Inferior parietal cortex (tissue), 1 donor: Measurements from ENCODE around the gene WDR7.
A peak's percentile ranks its signal among the peaks of the same experiment; 100 is the strongest.

Experiments used
- DNase-seq: peaks from one replicate; pipeline ENCODE4 v3.0.0-alpha.2; 2016; ENCODE audit errors: extremely low spot score

The WDR7 gene

DNA sequence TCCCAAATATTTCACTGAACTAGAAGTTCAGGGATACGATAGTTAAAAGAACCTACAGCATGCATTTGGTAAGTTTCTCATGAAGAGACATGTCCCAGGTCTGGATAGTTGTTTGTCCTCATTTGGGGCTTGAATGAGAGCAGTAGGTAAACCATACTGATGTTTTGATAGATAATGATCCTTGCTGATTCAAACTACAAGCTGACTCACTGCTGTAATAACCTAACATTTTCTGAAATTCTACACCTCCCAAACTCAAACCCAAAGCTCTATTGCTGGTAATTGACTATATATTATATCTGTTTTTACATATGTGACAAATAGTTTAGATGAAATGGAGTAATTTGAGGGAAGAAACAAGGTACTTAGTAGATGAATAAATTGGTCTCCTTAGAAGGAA lies 341.6 kb downstream of the WDR7 start:
- no peak for DNase-seq

DNA sequence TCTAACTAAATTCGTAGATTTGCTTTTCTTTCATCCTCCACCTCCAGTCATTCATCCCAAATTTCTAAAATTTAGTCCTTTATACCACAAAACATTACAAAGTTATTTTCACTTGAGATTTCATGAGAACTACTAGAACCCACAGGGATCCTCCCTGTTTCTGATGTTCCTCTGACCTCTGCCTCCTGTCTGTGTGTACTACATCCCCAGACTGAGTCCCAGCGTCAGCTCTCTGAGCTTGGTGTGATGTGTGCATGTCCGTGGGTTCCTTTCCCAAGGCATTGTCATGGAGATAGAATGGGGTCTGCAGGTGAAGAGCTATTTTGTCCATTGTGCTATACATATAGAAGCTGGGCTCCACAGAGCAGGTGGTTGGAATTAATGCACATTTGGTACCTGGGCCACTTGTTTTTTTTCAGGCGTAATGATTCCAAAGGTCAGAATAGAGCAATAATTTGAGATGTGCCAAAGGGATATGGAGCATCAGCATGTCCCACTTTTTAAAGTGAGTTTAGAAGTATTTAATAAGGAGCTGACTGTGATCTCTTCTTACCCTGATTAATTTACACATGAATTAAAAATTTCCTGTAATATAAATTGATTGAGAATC lies 344.5 kb downstream of the WDR7 start:
- no peak for DNase-seq

DNA sequence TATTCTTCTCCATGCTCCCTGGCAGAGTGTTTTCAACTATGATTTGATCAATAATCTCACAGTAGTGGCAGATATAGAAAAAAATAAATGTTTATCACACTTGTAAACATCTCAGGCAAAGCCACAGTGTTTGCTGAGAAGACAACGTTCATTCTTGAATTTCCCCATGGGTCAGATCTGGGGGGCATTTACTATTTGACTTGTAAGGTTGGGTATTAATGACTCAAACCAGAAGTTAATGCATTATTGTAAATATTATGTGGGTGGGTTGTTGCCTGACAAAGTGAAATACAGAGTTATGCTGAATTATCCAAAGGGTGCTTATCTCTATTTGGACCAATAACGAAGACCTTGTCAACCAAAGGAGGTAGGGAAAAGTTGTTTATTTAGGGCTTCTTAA lies 346.0 kb downstream of the WDR7 start:
- no peak for DNase-seq

DNA sequence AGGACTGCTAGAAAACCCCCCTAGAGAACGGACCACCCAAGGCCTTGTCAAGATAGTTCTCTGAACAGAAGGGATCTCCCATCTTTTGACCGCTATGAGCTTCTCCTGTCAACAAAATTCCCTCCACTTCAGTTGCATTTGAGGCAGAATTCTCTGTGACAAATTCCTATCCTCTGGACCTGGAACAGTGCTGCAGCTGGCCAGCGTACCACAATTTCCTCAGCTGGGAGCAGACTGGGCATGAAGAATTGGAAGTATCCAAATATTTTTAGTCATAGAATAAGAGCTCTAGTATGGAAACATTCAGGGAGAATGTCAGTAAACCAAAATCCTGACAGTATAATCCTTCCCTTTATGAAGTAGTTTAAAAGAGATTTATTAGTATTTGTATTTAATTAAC lies 348.7 kb downstream of the WDR7 start:
- no peak for DNase-seq

DNA sequence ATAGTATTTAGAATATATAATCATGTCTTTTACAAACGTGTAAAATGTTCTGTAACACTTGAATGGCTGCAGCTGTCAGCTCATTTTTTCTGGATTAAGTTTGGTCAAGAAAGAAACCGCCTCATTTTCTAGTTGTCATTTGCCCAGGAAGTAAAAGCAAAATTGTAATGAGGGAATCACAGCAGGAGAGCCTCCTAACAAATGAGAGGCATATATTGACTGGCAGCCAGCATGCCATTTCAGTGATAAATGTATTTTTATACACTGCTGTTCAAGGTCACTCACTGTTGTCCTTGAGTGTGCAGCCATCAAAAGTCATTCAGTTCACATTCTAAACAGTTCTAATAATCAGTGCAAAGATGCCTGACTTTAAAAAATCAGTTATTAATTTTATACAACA lies 351.5 kb downstream of the WDR7 start:
- DNase-seq = no peak

DNA sequence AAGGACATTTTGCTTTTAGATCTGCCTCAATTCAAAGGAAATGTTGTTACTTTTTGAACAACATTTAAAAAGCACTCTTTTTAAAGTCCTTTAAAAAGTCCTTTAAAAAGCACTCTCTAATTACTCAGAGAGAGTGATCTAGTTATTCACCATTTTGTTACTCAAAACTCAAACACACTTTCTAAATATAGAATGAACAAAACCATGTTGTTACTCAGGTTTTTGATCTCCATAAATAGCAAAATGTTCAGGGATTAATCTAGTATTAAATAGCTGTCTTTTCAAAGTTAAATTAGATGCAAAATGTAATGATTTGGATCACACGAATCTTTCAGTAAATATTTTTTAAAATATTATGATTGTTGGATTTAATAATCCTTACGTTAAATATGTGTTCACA lies 352.2 kb downstream of the WDR7 start:
- no peak for DNase-seq

DNA sequence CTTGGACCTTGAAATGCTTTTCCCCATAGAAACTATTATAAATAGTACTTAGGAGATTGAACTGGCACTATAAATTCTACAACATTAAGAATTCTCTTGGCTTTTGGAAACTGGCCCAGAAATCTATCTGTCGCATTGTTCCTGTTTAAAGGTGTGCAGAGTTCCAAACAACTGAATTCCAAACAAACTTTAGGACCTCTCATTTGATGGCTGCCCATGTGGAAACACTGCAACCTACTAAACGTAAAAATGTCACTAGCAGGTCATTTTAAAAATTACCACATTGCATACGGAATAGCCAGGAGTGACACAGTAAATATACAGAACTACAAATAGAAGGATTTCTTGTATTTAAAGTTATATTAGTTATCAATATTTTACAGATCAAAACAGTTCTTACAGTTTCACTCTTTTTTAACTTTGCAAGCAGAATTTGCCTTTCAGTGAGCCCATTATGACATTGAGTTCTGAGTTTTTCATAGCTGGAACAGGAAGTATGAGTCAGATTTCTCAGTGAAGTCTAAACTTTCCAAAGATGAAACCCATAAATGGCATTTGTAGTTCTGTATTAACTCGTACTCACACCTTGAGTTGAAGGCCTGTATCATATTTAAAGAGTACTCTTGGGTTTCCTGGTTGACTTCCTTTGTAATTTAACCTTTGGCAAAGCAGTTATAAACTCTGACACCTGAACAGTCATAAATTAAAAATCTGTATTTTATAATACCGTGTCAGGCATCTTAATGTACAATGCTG lies 353.4 kb downstream of the WDR7 start:
- DNase-seq = no peak

DNA sequence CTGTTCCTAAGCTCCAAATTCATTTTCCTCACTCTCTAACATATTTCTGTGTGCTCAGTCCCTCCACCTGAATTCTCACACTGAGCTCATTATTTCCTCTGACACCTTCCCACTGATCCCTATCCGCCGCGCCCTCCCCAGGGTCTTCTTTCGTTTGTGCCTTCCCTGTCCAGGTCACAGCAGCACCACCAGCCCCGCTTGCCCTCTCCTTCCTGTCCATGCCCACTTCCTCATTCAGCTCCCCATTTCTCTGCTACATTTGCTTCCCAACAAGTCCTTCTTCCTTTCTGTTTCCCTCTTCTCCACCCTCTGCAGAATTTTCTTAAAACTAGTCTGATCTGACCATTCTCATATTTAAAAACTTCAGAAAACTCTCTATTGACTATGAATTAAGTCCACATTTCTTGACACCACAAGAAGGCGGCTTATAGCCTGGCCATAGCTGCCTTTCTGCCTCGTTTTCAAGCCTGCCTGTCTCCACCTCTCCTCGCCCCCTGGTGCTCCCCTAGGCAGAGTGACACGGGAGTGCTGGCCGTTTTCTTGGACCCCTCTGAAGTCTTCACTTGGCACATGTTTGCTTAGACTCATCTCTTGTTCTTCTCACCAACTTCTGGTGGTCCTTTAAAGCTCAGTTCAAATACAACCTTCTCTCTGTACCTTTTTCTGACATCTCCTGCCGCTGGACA lies 357.0 kb downstream of the WDR7 start:
- no peak for DNase-seq

DNA sequence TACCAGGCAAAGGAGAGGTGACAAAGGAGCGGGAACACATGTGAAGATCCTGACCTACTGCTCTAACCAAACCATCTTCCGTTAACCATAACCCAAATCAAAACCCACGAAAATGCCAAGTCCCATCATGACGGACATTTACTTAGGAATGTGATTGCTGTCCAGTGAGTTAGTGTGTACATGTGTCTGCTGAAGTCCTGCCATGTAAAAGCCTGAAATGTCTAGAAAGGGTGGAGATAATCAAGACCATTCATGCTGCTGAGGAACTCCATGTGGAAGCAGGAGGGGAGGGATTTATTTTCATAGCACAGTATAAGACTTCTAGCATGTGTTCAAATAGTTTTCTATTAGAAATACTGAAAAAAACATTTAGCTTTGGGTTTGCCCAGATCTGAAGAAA lies 358.7 kb downstream of the WDR7 start:
- no peak for DNase-seq

DNA sequence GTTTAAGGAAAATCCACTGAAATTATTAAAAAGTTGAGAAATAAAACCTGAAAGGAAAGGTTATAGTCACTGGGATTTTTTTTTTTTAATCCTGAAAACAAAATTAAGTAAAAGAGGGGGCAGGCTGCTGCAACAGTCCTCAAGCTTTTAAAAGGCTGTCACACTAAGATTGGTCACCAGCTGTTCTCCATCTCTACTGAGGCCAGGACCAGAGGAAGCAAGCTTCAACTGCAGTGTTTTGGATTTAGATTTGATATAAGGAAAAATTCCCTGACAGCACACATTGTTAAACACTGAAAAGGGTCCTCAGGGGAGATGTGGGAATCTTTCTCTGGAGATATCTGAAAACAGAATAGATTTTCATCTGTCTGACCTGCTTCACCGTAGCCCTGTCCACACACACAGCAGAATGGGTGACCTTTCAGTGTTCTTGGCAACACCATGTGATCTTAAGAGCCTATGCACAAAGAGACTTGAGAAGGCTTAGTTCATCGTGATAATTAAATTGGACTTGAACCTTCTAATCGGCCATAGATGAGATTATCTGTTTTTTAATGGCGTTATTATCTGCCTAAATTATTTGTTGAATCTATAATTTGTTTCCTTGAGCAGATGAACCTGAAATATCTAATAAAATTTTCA lies 363.7 kb downstream of the WDR7 start:
- DNase-seq = no peak

DNA sequence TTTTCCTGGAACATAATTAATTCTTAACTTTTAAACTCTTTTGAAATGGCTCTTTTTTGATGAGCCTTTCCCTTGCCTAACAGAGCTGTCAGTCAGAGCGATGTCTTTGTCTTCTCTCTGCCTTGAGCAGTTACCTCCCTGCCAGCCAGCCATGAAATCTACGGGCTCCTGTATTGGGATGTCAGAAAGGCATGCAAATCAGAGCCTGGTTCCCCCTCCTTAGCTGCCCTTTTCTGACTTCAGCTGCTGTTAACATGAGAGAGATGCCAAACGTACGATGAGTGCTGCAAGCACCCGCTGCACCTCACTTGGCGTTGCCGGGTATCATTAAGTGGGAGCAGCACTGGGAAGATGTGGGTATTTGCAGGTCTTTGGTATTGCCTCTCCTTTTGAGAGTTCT lies 364.3 kb downstream of the WDR7 start:
- no peak for DNase-seq

DNA sequence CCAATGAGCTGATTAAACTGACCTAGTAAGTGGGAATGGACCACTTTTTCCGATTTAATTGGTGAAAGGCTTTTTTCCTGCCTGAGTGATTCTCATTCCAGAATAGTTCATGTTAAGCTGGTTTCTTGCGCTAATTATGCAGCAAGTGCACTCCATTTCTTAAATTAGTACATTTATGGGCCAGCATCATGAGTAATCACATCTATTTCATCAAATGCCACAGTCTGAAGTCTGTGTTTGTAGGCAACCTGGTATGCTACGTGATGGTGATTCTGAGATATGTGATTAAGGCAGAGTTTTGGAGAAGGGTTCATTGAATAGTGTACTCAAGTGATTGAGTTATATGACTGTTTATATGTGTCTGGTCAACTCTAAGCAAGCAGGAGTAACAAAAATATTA lies 367.7 kb downstream of the WDR7 start:
- peak; percentile 20 for DNase-seq

DNA sequence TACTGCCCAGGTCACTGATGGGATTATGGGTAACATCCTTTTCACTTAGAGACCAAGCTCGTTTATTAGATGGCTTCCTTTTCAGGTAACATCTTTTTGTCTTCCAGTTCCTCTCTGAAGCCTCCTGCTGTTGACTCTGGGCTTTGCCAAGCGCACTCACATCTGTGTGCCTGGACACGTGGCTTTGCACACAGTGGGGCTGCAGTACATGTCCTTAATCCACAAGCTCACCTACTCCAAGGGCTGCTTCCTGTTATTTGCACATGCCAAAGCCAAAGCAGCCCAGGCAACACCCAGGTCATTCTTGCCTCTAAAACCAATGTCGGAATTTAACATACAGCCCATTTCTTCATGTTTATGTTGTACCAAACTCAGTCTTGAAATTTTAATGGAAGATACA lies 371.6 kb downstream of the WDR7 start:
- DNase-seq = no peak

DNA sequence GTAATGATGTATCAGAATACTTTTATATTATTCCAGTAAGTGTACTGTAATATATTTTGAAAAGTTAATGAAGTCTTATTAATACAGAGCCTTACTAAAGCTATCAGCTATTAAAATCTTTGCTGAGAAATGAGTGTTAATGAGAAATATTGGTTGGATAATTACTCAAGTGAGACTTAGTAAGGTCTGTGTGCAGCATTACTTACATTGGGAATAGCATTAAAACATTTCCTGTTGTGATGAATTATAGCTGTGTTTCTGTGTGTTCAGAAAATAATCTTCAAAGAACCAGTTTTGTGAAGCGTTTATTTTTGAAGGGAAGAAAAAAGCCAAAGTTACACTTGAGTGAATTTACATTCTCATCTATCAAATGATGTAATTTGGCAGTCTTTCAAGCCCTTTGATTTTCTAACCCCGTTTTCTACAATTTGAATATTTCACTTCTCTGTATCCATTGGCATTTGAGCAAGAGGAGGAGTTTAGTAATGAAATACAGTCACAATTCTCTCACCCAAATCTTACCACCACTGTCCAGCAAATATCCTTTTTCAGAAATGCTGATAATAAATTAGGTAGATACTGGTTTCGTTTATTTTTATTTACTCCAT lies 372.2 kb downstream of the WDR7 start:
- DNase-seq = no peak

DNA sequence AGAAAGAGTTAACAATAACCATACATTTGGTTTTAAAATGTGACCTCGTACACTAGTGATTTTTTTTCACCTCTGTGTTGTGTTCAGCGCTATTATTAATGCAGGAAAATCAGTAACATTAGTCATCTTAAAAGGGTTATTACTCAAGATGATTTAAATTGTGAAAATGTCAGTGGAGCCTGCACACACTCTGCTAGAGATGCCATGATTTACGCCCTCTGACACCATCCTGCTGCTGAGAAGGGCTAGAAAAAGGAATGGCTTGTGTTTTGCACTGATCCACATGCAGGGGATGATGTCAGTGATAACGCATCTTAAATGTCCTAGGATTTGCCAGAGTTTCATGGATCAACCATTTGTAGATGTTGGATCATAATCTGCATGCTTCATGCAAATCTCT lies 374.4 kb downstream of the WDR7 start:
- no peak for DNase-seq

DNA sequence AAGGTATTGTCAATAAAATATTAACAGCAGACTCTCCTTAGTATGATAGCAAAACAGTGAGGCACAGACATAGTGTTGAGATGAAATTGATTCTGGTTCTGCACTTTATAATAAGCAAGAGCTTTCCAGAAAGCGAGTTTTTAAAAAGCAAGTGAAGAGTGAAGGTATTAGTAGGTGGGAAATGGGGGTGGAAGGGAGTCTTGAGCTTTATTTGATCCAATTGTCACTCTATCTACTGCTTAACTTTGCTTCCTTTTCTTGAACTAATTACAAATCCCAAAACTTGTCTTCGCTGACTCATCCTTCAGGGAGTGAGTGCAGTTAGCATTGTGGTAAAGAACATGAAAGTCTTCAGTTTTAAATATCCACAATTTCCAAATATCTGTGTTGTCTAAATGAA lies 375.2 kb downstream of the WDR7 start:
- DNase-seq = no peak

DNA sequence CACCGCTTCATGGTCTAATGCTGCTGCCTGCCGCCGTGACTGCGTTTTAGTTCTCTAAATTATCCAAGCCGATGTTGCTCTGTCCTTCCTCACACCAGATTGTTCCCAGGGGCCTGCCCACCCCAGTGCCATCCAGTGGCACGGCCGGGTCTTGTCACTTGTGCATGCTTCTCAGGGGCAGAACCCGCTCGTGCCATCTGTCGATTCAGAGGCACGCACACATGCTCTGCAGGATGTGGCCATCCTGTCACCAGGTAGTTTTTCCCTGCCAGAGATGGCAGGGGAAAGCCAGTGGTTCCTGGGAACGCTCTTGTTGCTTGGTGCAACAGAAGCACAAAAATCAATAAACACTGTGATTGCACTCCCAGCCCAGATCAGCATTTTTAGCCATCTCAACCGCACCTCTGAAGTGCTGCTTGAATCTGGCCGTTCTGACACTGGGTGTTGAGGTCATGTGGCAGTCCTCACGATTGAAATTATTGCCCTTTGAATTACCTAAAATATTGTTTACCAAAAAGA lies 376.1 kb downstream of the WDR7 start:
- DNase-seq = no peak

DNA sequence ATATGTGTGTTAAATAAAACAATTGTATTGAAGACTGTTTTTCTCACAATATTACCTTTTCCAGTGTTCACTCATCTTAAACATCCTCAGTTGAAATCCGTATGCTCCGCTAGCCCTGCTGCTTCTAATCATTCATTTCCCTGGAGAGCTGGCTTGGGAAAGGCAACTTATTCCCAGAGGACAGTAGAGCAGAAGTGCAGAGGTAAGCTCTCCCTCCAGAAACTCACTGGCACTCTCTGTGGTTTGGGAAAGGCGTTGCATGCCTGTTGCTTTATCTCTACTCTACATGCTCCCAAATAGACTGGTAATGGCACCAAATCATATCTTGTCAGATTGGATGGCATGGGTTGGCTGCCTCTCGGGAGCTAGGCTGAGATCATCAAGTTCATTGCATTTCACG lies 378.6 kb downstream of the WDR7 start:
- DNase-seq = no peak

DNA sequence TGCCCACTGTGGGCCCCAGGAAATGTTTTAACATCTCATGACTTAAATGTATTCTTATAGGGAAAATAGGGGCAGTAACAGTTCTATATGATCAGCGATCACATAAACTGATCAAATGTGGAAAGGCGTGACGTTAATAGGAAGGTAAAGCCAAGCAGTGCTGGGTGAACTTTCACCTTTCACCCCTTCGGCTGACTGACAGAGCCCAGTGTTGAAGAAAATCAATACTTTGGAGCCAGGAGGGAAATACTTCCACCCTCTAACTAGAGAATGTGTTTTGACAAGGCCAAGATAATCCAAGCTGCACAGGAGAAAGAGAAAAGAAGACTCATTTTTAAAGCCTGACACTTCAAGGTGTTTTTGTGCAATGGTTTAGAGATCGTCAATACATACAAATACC lies 379.3 kb downstream of the WDR7 start:
- no peak for DNase-seq

DNA sequence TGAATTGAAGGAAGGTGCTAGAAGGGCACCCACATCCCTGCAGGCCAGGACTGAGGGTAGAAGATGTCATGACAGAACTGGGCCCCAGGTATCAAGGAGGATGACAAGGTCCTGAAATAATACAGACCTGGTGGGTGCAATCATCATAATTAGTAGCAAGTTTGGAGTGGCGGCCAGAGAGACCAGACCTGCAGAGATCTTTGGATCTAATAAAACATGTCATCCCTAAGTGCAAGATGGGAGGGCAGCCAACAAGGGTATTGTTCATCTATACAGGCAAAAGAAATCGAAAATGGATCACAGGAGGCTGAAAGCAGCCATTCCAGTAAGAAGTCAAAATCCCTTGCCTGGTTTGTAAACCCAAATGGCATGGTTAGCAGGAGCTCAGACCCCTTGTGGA lies 384.4 kb downstream of the WDR7 start:
- no peak for DNase-seq

DNA sequence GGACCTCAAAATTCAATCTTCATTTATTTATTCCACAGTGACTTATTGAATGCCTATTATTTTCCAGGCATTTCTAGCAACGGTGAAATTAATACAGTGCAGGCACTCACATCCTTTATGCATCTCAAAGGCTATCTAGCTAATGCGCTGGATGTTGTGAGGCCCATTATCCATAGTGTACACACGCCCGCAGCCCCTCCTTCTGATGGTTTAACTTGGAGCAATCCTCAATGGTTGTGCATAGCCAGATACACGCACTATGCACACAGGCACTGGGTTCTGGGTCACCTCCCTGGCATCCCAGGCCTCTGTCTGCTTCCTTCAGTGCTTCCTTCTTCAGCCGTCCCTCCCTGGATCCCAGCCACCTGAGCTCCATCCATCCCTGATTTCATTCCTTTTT lies 387.2 kb downstream of the WDR7 start:
- DNase-seq = no peak

DNA sequence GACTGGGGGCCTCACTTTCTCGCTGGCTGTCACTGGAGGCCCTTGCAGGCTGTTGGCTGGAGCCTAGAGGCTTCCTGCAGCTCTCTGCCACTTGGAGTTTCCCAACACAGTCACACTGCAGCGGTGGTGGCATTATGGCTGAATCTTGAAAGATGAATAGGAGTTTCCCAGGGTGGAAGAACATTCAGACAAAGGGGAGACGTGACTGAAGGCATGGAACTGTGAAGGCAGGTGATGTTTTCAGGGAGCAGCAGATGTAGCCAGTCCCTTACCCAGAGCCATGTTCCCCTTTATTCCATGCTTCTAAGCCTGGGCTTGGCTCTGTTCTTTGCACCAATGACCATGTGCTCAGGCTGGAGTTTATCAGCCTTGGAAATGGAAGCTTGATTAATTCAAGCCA lies 389.0 kb downstream of the WDR7 start:
- DNase-seq = no peak
